Small intestine (tissue), 7 donors: Measurements from ENCODE around the gene UNC5C. TPM values are rescaled to one million over a fixed set of nuclear protein-coding genes. Genes with fewer than 3 reads are reported as not detected.

Experiments used
- DNase-seq, 2 donors: peaks; one replicate each; pipeline versions ENCODE4 v3.0.0 to v3.0.0-alpha.2; 2013
- FAIRE-seq: peaks from 2 replicates; lab custom pipeline; 2012; peaks lifted over from hg19 to GRCh38; lab: Jason Lieb, UNC
- H3K27ac ChIP-seq, 3 donors: one replicate each; pipeline ENCODE4 v1.5.1; 2013; ENCODE audit warnings: low read length in 2 of 3, mild to moderate bottlenecking in 2 of 3, control low read depth in 1 of 3, inconsistent platforms in 1 of 3, low read depth in 1 of 3, moderate library complexity in 1 of 3
- H3K27me3 ChIP-seq, 3 donors: one replicate each; pipeline ENCODE4 v1.6.1; 2013; ENCODE audit warnings: low read length in 3 of 3, inconsistent platforms in 1 of 3; ENCODE audit not compliant: control insufficient read depth in 3 of 3, insufficient read depth in 3 of 3
- H3K36me3 ChIP-seq, 3 donors: one replicate each; pipeline ENCODE4 v1.6.1; 2013; ENCODE audit warnings: low read length in 3 of 3, inconsistent platforms in 1 of 3, low read depth in 1 of 3, mild to moderate bottlenecking in 1 of 3, moderate library complexity in 1 of 3; ENCODE audit not compliant: control insufficient read depth in 3 of 3, insufficient read depth in 2 of 3
- H3K4me1 ChIP-seq, 3 donors: one replicate each; pipeline ENCODE4 v1.6.1; 2013; ENCODE audit warnings: low read length in 2 of 3, inconsistent platforms in 1 of 3, low read depth in 1 of 3, mild to moderate bottlenecking in 1 of 3, moderate library complexity in 1 of 3; ENCODE audit not compliant: control insufficient read depth in 3 of 3, insufficient read depth in 2 of 3
- H3K4me3 ChIP-seq, 3 donors: one replicate each; pipeline ENCODE4 v1.5.1; 2013; ENCODE audit warnings: low read length in 3 of 3, control low read depth in 1 of 3, inconsistent platforms in 1 of 3, low read depth in 1 of 3, mild to moderate bottlenecking in 1 of 3, moderate library complexity in 1 of 3
- H3K9me3 ChIP-seq, 2 donors: one replicate each; pipeline ENCODE4 v1.6.1; 2013; ENCODE audit warnings: low read depth in 1 of 2, low read length in 1 of 2; ENCODE audit not compliant: control insufficient read depth in 2 of 2, insufficient read depth in 1 of 2
- WGBS, 3 donors: extraction: QIAGEN DNeasy Blood & Tissue Kit; methylation state at CpG; one replicate each; pipeline ENCODE4 v1.1.7; 2013; 5-methylcytosine and 5-hydroxymethylcytosine counted together
- polyA plus RNA-seq, 4 donors: library from polyadenylated mRNA; stranded (reverse) in 3 of 4; unstranded in 1 of 4; fragments of 200-250 nt in 3 of 4; fragments of 120-200 nt in 1 of 4; gene quantifications; one replicate each; pipeline versions ENCODE4 v1.2.1 to v1.2.3, GENCODE V29; 2013
- donor health status: healthy with polysubstance abuse.
- donor health status: control.
- donor health status: control.
- donor health status: Bipolar disorder and iron deficiency.
- donor health status: healthy.

UNC5C gene
- polyA plus RNA-seq, 4 donors = under 0.01 to 2.9 (median 1.1) TPM; not detected in 1

DNA sequence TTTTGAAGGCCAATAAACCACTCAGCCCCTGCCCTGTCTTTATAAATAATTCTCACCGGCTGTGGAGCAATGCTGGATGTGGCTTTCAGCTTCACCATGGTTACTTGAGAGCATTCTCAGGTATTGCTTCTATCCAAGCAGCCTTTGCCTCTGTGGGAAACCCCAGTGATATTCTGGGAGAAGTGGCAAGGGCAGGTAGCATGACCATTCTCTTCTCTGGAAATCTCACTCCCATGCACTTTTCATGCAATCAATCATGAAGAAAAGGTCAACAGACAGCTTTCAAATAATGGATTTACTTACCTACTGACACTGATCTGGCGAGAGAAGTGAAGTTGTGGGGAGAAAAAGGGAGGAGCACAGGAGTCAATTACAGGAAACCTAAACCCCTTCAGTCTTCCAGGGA is 49.5 kb downstream of the UNC5C start:
- 23 to 50% (median 48%) methylated on average over 2 of the region's 2 CpGs for WGBS, 3 donors

GRCh38 chr4:95494186-95494585 is 54.6 kb downstream of the UNC5C start:
- Histone ChIP-seq H3K4me1 (no peaks in the 10 kb centered on the region), H3K27me3 (no peaks in the 10 kb centered on the region), H3K9me3 (no peaks in the 10 kb centered on the region), H3K27ac (no peak overlapping the region), H3K4me3 (no peak overlapping the region), H3K36me3 (no peaks in the 10 kb centered on the region)
- DNase-seq (no peak), FAIRE-seq (no peak)

More for the DNA sequence above, 49.5 kb downstream of the UNC5C start:
- Histone ChIP-seq H3K9me3 (no peaks in the 10 kb centered on the region), H3K27ac (no peak overlapping the region), H3K4me1 (no peaks in the 10 kb centered on the region), H3K4me3 (no peak overlapping the region), H3K36me3 (no peaks in the 10 kb centered on the region), H3K27me3 (no peaks in the 10 kb centered on the region)
- FAIRE-seq (no peak), DNase-seq (no peak)

DNA sequence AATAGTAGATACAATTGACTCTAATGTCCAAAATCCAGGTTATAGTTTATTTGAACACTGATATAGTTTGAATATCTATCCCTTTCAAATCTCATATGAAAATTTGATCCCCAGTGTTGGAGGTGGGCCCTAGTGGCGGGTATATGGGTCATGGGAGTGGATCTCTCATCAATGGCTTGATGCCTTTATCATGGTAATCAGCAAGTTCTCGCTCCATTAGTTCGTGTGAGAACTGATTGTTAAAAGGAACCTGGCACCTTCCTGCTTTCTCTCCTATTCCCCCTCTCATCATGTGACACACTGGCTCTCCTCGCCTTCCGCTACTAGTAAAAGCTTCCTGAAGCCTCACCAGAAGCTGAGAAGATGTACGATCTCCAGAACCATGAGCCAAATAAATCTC is 70.1 kb downstream of the UNC5C start:
- DNase-seq (no peak), FAIRE-seq (no peak)
- H3K27ac ChIP-seq = no peak overlapping the region
- H3K27me3 ChIP-seq = no peaks in the 10 kb centered on the region
- WGBS, 3 donors = 86 to 90% (median 88%) methylated on average over 6 of the region's 6 CpGs
- no peaks in the 10 kb centered on the region for H3K9me3 ChIP-seq
- no peaks in the 10 kb centered on the region for H3K36me3 ChIP-seq
- H3K4me1 ChIP-seq = no peaks in the 10 kb centered on the region
- no peak overlapping the region for H3K4me3 ChIP-seq

GRCh38 chr4:95476121-95476520 is 72.7 kb downstream of the UNC5C start:
- WGBS, 3 donors = 66 to 77% (median 74%) methylated on average over 1 of the region's 1 CpG
- no peaks in the 10 kb centered on the region for H3K27me3 ChIP-seq
- H3K27ac ChIP-seq = no peak overlapping the region
- no peaks in the 10 kb centered on the region for H3K4me1 ChIP-seq
- H3K36me3 ChIP-seq = no peaks in the 10 kb centered on the region
- no peaks in the 10 kb centered on the region for H3K9me3 ChIP-seq
- FAIRE-seq (no peak), DNase-seq (no peak)
- H3K4me3 ChIP-seq = no peak overlapping the region

- H3K27ac ChIP-seq = no peak overlapping the region
- FAIRE-seq = no peak
- WGBS, 3 donors = 37 to 58% (median 42%) methylated on average over 3 of the region's 3 CpGs
- no peaks in the 10 kb centered on the region for H3K9me3 ChIP-seq
- no peak overlapping the region for H3K4me3 ChIP-seq
- H3K27me3 ChIP-seq = no peaks in the 10 kb centered on the region
- DNase-seq = no peak
- H3K4me1 ChIP-seq = no peaks in the 10 kb centered on the region
- H3K36me3 ChIP-seq = no peaks in the 10 kb centered on the region
Observed at GRCh38 chr4:95472534-95472933, 76.2 kb downstream of the UNC5C start.

- H3K4me1 ChIP-seq = no peaks in the 10 kb centered on the region
- H3K27me3 ChIP-seq = no peaks in the 10 kb centered on the region
- H3K27ac ChIP-seq = no peak overlapping the region
- WGBS, 3 donors = 73 to 77% (median 76%) methylated on average over 4 of the region's 4 CpGs
- H3K4me3 ChIP-seq = no peak overlapping the region
- DNase-seq = no peak
- no peak for FAIRE-seq
- H3K36me3 ChIP-seq = no peaks in the 10 kb centered on the region
- no peaks in the 10 kb centered on the region for H3K9me3 ChIP-seq
Observed at GRCh38 chr4:95470622-95471021, 78.2 kb downstream of the UNC5C start.

GRCh38 chr4:95469617-95470016 is 79.2 kb downstream of the UNC5C start:
- 26 to 47% (median 27%) methylated on average over 1 of the region's 1 CpG for WGBS, 3 donors
- Histone ChIP-seq H3K4me3 (no peak overlapping the region), H3K36me3 (no peaks in the 10 kb centered on the region), H3K27ac (no peak overlapping the region), H3K9me3 (no peaks in the 10 kb centered on the region), H3K4me1 (no peaks in the 10 kb centered on the region), H3K27me3 (no peaks in the 10 kb centered on the region)
- DNase-seq = no peak
- no peak for FAIRE-seq

DNA sequence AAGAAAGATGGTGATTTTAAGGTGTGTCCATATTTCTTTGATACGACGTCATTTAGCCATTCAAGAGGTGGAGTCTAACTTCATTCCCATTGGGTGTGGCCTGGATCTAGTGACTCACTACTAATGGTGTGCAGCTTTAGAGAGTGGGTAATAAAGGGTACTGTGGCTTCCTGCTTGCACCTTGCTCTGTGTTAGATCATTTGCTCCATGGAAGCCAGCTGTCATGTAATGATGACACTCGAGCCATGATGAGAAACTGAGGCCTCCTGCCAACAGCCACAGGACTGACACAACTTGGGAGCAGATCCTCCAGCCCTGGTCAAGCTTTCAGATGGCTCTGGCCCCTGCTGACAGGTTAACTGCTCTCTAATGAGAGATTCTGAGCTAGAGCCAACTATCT is 82.0 kb downstream of the UNC5C start:
- no peaks in the 10 kb centered on the region for H3K4me1 ChIP-seq

DNA sequence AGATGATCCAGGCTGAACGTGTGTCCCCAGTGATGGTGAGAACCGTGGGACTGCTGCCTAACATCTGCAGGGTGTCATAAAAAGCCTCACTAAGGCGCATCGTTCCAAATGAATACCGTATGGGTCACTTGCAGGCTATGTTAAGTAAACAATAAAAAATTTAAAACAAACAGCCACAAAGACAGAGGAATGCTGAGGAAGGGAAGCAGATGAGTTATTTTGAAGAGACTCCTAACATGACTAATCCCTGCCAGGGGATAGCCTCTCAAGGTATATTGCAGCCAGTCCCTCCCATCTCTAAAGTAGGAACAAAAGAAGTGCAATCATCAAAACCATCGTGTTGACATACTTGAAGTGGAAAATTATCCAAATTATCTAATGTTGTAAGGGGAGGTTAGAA is 83.8 kb downstream of the UNC5C start:
- FAIRE-seq (no peak), DNase-seq (no peak)
- WGBS, 3 donors = 51 to 63% (median 59%) methylated on average over 6 of the region's 6 CpGs
- Histone ChIP-seq H3K9me3 (no peaks in the 10 kb centered on the region), H3K27ac (no peak overlapping the region), H3K36me3 (no peaks in the 10 kb centered on the region), H3K4me3 (no peak overlapping the region), H3K27me3 (no peaks in the 10 kb centered on the region), H3K4me1 (no peaks in the 10 kb centered on the region)

More for the DNA sequence above, 82.0 kb downstream of the UNC5C start:
- Histone ChIP-seq H3K27ac (no peak overlapping the region), H3K4me3 (no peak overlapping the region), H3K27me3 (no peaks in the 10 kb centered on the region), H3K9me3 (no peaks in the 10 kb centered on the region), H3K36me3 (no peaks in the 10 kb centered on the region)
- FAIRE-seq (no peak), DNase-seq (no peak)
- WGBS, 3 donors = 47 to 80% (median 59%) methylated on average over 3 of the region's 3 CpGs
